ENCODE measurements around the gene DYNC1I1. TPM values are rescaled to one million over a fixed set of nuclear protein-coding genes. Genes with fewer than 3 reads are reported as not detected.

Gene DYNC1I1
- total and polyA plus RNA-seq, 4 donors: 0.39 to 7.6 (median 1.5) TPM

DNA sequence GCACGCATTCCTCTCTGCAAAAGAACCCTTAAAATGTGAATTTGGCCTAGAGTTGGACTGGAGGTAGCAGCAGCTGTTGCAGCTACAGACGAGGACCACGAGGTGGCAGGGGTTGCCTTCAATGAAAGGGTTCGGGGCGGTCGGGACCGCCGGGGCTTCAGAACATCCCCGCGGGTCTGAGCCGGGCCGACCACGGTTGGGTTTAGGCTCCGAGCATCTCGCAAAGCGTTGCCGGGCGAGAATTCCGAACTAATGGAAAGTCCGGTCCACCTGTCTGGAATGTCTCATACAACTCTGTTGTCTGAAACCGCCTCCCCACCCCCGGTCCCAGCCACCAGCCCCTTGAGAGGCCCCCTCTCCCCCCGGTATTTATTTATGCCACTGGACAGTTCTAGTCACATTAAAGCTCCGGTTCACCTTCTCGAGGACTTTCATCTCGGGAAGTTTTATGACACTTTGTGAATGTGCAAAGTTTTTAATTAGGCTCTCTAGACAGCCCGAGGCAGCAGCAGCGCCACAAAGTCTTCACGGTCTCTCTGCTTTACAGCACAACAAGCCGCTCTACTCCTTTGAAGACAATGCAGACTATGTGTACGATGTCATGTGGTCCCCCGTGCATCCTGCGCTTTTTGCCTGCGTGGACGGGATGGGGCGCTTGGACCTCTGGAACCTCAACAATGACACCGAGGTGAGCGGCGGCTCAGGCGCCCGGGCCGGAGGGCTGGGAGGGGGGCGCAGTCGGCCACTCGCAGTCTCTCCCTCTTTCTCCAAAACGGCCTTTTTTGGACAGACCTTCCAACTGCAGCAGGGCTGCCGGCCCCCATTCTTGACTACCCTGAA is 303.4 kb downstream of the DYNC1I1 start:
- H3K4me1 ChIP-seq (ENCODE audit: control insufficient read depth in 5 of 5, insufficient read depth in 5 of 5, low read length in 5 of 5): peaks cover 0 to 20% (median 0%) of the 10 kb centered on the region in 5 donors
- DNase-seq (peak; percentile 79 to 90 (median 89)), ATAC-seq (ENCODE audit: insufficient read depth, low FRiP score) (peak; percentile 65)
- H3K9ac ChIP-seq (ENCODE audit: insufficient read depth in 1 of 2, low read length in 2 of 2): peak overlapping the region in 1 of 2 donors; percentile 57
- TF ChIP-seq, protein P1, sequence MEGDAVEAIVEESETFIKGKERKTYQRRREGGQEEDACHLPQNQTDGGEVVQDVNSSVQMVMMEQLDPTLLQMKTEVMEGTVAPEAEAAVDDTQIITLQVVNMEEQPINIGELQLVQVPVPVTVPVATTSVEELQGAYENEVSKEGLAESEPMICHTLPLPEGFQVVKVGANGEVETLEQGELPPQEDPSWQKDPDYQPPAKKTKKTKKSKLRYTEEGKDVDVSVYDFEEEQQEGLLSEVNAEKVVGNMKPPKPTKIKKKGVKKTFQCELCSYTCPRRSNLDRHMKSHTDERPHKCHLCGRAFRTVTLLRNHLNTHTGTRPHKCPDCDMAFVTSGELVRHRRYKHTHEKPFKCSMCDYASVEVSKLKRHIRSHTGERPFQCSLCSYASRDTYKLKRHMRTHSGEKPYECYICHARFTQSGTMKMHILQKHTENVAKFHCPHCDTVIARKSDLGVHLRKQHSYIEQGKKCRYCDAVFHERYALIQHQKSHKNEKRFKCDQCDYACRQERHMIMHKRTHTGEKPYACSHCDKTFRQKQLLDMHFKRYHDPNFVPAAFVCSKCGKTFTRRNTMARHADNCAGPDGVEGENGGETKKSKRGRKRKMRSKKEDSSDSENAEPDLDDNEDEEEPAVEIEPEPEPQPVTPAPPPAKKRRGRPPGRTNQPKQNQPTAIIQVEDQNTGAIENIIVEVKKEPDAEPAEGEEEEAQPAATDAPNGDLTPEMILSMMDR (IDR thresholded peaks at IDR 0.05; ENCODE audit: control extremely low read depth, extremely low read depth): peak; percentile 58
- no peak overlapping the region for H3K27ac ChIP-seq (ENCODE audit: low read depth in 1 of 2, low read length in 1 of 2)
- H3K4me3 ChIP-seq: no peak overlapping the region
- H3K36me3 ChIP-seq (ENCODE audit: control insufficient read depth in 4 of 4, insufficient read depth in 4 of 4, low read length in 4 of 4): no peaks in the 10 kb centered on the region
- peaks cover 0 to 26% (median 0%) of the 10 kb centered on the region in 3 donors for H3K27me3 ChIP-seq (ENCODE audit: control insufficient read depth in 3 of 3, insufficient read depth in 3 of 3, low read length in 2 of 3)
- 2 to 3% methylated on average over 47 of the region's 47 CpGs for WGBS, 2 donors
- no peaks in the 10 kb centered on the region for H3K9me3 ChIP-seq (ENCODE audit: control insufficient read depth in 4 of 4, insufficient read depth in 3 of 4, low read length in 3 of 4)

DNA sequence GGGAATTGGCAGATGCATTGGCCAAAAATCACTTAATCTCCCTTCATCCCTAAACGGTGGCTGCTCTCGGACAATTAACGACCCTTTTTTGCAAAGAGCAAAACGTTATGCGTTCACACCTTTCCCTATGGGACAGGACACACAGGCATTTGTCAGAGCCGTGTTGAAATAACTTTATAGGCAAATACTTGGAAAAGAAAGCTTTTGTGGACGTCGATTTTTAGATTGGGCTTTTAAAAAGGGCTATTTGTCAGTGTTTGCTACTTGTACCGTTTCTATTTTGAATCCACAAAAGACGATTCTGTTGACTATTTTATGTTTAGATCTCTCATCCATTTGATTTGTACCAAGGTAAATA is 304.0 kb downstream of the DYNC1I1 start:
- Histone ChIP-seq H3K9me3 (ENCODE audit: control insufficient read depth in 4 of 4, insufficient read depth in 3 of 4, low read length in 3 of 4) (no peaks in the 10 kb centered on the region), H3K9ac (ENCODE audit: insufficient read depth in 1 of 2, low read length in 2 of 2) (peak overlapping the region in 1 of 2 donors; percentile 57), H3K27me3 (ENCODE audit: control insufficient read depth in 3 of 3, insufficient read depth in 3 of 3, low read length in 2 of 3) (peaks cover 0 to 26% (median 0%) of the 10 kb centered on the region in 3 donors), H3K4me1 (ENCODE audit: control insufficient read depth in 5 of 5, insufficient read depth in 5 of 5, low read length in 5 of 5) (peaks cover 0 to 20% (median 0%) of the 10 kb centered on the region in 5 donors), H3K27ac (ENCODE audit: low read depth in 1 of 2, low read length in 1 of 2) (no peak overlapping the region), H3K4me3 (no peak overlapping the region), H3K36me3 (ENCODE audit: control insufficient read depth in 4 of 4, insufficient read depth in 4 of 4, low read length in 4 of 4) (no peaks in the 10 kb centered on the region)
- ATAC-seq (ENCODE audit: insufficient read depth, low FRiP score): no peak
- WGBS, 2 donors: 15 to 18% methylated on average over 10 of the region's 10 CpGs
- TF ChIP-seq, protein P1 (IDR thresholded peaks at IDR 0.05; ENCODE audit: control extremely low read depth, extremely low read depth): no peak
- DNase-seq: no peak

DNA sequence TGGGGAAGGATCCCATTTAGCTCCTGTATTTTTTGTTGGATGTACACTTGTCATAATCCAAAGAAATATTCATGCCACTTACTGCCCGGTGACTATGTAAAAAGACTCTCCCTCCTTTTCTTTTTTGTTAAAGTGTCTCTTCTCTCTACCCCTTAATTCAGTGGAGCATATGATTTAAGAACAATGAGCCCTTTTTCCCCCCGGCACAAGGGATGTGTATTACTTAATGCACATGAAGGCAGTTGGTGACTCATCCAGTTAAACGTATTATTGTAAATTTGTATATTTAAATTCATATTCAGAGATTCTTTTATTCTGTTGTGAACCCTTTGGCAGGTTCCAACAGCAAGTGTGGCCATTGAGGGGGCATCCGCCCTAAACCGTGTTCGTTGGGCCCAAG is 307.7 kb downstream of the DYNC1I1 start:
- H3K9me3 ChIP-seq (ENCODE audit: control insufficient read depth in 4 of 4, insufficient read depth in 3 of 4, low read length in 3 of 4): no peaks in the 10 kb centered on the region
- 80 to 81% methylated on average over 6 of the region's 6 CpGs for WGBS, 2 donors
- H3K36me3 ChIP-seq (ENCODE audit: control insufficient read depth in 4 of 4, insufficient read depth in 4 of 4, low read length in 4 of 4): peaks cover 0 to 3% (median 0%) of the 10 kb centered on the region in 4 donors

More for the DNA sequence above, 307.7 kb downstream of the DYNC1I1 start:
- Histone ChIP-seq H3K4me1 (ENCODE audit: control insufficient read depth in 5 of 5, insufficient read depth in 5 of 5, low read length in 5 of 5) (peaks cover 0 to 19% (median 0%) of the 10 kb centered on the region in 5 donors), H3K9ac (ENCODE audit: insufficient read depth in 1 of 2, low read length in 2 of 2) (no peak overlapping the region), H3K4me3 (no peak overlapping the region), H3K27ac (ENCODE audit: low read depth in 1 of 2, low read length in 1 of 2) (no peak overlapping the region), H3K27me3 (ENCODE audit: control insufficient read depth in 3 of 3, insufficient read depth in 3 of 3, low read length in 2 of 3) (peaks cover 0 to 14% (median 0%) of the 10 kb centered on the region in 3 donors)
- TF ChIP-seq, protein P1 (IDR thresholded peaks at IDR 0.05; ENCODE audit: control extremely low read depth, extremely low read depth): no peak
- DNase-seq: no peak
- no peak for ATAC-seq (ENCODE audit: insufficient read depth, low FRiP score)
